IPS-NIHi11 (cell line): ENCODE results near the gene GNGT1.
"Not testable (repeated sequence)": the region's sequence is repeated elsewhere in the genome, so short reads cannot be mapped to it uniquely, and the experiment has no call there.

Source experiments
- DNase-seq: peaks from one replicate; pipeline ENCODE4 v3.0.0; 2012; ENCODE audit warnings: mixed read lengths, low spot score

The GNGT1 gene

DNA sequence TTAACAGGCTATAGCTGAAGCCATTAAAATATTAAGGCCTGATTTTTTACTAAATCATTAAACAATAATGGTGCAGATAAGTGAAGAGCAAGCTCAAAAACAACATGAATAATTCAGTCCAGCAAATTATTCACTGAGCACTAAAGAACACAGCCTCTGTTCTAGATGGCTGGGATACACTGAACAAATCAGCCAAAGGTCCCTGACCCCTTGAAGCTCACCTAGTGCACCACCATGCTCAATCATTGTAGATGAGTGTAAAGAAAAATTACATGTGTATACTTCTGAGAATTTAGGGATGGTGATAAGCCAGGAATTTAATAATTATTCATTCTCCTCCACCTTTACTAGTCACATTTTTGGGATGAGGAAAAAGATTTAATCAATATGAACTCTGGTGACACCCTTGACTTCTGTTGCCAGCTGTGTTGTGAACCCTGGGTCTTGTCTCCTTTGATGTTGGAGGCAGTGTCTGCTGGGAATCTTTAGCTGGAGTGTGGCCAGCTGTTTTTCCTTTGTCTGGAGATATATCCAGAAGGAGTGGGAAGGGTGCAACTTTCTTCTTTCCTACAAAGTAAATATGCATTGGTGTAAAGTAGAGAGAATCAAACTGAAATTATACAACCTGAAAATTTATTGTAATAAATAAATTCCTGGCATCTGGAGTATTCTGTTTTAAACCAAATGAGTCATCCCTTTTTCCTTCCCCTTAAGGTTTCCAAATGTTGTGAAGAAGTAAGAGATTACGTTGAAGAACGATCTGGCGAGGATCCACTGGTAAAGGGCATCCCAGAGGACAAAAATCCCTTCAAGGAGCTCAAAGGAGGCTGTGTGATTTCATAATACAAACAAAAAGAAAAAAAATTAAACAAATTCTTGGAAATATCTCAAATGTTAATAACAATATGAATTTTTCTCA lies 4.0 kb downstream of the GNGT1 start:
- no peak for DNase-seq

GRCh38 chr7:93911242-93911641 lies 4.9 kb downstream of the GNGT1 start:
- DNase-seq = not testable (repeated sequence)

GRCh38 chr7:93911661-93912060 lies 5.3 kb downstream of the GNGT1 start:
- DNase-seq = not testable (repeated sequence)

- DNase-seq = no peak
Observed at GRCh38 chr7:93913197-93913596, 6.8 kb downstream of the GNGT1 start.

DNA sequence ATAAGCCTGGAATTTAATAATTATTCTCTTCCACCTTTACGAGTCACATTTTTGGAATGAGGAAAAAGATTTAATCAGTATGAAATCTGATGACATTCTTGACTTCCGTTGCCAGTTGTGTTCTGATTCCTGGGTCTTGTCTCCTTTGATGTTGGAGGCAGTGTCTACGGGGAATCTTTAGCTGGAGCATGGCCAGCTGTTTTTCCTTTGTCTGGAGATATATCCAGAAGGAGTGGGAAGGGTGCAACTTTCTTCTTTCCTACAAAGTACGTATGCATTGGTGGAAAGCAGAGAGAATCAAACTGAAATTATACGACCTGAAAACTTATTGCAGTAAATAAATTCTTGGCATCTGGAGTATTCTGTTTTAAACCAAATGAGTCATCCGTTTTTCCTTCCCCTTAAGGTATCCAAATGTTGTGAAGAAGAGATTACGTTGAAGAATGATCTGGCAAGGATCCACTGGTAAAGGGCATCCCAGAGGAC lies 8.3 kb downstream of the GNGT1 start:
- no peak for DNase-seq

DNA sequence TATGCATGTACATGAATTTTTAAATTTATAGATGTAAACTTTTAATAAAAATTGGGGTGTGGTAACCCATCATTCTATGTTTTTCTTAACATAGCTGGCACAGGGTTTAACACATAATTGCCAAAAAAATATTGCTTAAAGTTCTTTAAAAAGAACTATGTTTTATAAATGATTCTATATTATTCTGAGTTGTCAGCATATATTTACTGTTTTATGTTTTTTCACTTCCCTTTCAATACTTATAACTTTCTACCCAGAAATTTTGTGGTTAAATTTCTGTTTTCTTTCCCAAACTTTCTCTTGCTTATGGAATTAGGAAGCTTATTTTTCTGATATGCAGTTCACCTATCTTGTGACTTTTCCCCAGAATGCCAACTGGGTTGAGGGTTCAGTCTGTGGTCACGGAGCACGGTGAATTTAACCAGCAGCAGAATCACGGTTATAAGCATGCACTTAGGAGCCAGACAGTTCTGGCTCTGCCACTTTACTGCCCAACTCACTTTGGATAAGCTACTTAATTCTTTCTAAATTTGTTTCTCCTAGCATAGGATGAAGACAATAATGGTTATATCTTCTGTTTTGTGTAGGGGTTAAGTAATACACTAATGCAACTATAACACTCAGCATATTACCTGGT lies 9.0 kb downstream of the GNGT1 start:
- DNase-seq = not testable (repeated sequence)

DNA sequence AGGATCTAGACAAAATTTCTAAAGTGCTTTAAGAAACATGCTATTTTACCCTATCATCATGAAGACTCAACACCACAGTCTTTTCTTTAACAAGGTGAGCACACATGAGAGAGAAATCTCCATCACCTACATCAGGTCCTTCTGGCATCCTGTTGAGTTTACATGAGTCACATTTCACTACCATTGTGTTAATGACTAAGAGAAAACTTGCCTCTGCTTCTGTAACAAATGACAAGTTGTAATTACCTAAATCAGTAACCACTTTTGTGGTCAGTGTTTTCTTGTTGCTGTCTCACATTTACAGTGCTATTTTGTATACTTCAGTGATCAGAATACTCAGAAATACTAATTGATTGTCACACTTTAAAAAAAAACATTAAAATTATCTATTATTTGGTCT lies 9.5 kb downstream of the GNGT1 start:
- not testable (repeated sequence) for DNase-seq

DNA sequence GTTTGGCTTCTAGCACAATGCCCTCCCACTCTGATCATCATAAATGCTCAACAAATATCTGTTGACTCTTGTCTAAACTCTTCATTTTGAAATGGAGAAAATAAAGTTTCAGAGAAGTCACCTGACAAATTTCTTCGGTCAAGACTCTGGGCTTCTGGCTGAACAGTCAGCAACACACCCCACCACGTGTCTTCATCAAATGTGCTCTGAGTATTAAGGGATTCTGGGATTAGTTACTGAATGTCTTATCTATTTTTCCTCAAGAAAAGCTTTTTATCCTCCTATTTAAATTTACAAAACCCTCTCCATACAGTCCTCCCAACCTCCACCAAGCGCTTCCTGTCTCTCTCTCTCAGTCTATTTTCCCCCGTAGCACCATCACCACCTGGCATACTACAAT lies 9.9 kb downstream of the GNGT1 start:
- DNase-seq = not testable (repeated sequence)

GRCh38 chr7:93920496-93921182 lies 14.3 kb downstream of the GNGT1 start:
- DNase-seq = no peak

GRCh38 chr7:93921186-93921585 lies 14.8 kb downstream of the GNGT1 start:
- no peak for DNase-seq

DNA sequence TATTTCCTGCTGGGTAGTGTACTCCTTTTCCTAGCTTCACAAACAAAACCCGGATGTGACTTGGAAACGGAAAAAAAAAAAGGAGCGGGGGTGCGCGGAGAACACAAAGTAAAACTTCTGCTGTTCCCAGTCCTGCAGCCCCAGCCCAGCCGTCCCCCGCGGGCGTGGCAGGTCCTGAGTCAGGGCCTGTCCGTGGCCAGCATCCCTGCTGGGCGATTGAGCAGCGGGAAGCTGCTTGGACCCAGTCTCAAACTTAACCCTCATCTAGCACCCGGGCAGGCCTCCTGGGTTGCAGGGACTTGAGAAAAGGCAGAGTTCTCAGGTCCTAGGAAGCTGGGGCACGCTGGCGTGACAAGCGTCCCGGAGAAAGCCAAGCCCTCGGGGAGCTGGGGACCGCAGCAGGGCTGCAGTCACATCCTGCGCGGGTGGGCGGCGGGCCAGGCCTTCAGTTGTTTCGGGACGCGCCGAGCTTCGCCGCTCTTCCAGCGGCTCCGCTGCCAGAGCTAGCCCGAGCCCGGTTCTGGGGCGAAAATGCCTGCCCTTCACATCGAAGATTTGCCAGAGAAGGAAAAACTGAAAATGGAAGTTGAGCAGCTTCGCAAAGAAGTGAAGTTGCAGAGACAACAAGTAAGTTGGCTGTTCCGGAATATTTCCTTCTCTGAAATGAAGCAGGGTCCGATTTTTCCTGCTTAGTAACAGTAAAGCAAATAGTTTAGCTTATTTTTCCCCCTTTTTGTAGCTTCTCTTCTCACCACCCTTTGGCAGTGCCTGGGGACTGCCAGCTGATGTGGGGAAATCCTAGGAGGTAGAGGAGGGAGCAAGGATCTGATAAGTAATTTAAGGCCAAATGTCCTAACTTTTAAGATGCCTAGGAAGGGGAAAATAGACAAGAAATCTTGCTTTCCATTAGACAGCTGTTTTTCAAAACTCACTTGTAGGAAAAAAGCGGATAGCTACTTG lies 15.5 kb downstream of the GNGT1 start, which contains the start of gene GNG11:
Gene GNG11, plus strand, starts transcription at position 129 of the 960 bp plus-strand sequence. Its CDS starts 403 bp downstream, at position 532.
- DNase-seq = peak; percentile 44

GRCh38 chr7:93923296-93923695 lies 16.9 kb downstream of the GNGT1 start:
- no peak for DNase-seq

GRCh38 chr7:93923942-93924341 lies 17.6 kb downstream of the GNGT1 start:
- DNase-seq = no peak

- DNase-seq = no peak
Observed at GRCh38 chr7:93926800-93927199, 20.4 kb downstream of the GNGT1 start.

- no peak for DNase-seq
Observed at GRCh38 chr7:93927585-93927984, 21.2 kb downstream of the GNGT1 start.

GRCh38 chr7:93931655-93932054 lies 25.3 kb downstream of the GNGT1 start:
- no peak for DNase-seq

GRCh38 chr7:93933156-93933555 lies 26.8 kb downstream of the GNGT1 start:
- no peak for DNase-seq

DNA sequence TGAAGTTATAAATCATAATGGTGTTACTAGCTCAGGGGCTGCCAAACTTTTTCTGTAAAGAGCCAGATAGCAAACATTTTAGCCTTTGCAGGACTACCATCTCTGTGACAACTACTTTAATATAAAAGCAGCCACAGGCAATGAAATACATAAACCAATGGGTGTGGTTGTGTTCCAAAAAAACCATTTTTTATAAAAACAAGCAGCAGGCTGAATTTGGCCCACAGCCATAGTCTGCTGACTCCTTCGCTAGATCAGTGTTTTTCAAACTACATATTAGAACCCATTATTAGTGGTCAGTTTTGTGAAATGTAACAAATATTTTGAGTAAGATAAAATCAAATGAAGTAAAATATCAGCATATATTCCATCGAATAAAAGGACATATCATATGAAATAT lies 28.7 kb downstream of the GNGT1 start:
- no peak for DNase-seq

GRCh38 chr7:93937818-93938217 lies 31.5 kb downstream of the GNGT1 start:
- DNase-seq = no peak

DNA sequence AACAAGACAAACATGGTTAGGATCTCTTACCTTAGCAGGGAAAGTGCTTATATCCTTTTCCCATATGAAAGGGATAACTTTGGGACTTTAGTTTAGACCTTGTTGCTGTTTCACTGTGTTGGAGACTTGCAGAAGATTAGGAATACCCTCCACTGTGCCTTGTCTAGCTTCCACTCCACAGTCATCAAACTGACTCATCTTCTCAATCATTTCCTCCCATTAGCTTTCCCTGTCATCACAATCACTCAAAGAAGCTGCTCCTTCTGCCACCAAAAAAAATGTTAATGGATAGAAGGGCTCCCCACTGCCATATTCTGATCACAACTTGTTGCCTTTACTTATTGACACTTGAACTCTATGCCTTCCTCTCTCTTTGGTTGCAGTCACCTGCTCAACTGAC lies 31.9 kb downstream of the GNGT1 start:
- DNase-seq = no peak

DNA sequence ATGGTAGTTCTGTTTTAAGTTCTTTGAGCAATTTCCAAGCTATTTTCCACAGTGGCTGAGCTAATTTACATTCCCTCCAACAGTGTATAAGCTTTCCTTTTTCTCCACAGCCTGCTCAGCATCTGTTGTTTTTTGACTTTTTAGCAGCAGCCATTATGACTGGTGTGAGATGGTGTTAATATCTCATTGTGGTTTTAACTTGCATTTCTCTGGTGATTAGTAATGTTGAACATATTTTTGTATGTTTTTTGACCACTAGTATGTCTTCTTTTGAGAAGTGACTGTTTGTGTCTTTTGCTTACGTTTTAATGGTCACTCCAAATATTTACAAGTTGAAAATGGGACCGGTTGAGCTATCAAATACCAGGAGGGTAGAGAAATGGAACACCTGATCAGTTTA lies 35.6 kb downstream of the GNGT1 start:
- no peak for DNase-seq
